ENCODE data around the gene TRIM67. TPM values are rescaled to one million over a fixed set of nuclear protein-coding genes. Genes with fewer than 3 reads are reported as not detected.

Gene TRIM67
- polyA plus RNA-seq, 2 of the 4 experiments (the other 2 are of a cell fraction), result 0.23 to 0.35 TPM

DNA sequence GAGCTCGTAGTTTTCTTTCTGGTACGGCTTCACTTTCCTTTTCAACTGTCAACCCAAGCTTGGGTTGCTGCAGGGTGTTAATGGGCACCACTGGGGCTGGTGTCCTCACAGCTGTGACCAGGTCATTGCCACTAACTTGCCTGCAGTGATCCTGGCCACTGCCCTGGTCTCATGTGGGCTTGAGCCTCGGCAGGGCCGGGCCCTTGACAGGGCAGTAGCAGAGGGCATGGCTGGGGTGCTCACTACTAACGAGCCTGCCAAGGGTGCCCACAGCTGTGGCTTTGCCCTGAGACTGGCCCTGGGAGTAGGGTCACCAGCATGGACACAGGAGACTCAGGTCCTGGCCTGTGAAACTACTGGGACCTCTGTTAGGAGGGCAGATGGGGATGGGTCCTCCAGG, 47.7 kb downstream of the TRIM67 start:
- ChIA-PET POLR2A (no interaction called here), CTCF (interaction anchor here (1.1 to 4.1 kb wide), 13 partner anchors 10 to 568 kb away, joined by 3 to 65 read pairs (median 5); no protein-coding TSS in a partner anchor)
- Histone ChIP-seq H3K4me3 (no peak overlapping the region), H3K27ac (peak overlapping the region; percentile 28 to 46; a peak in 4 of 6 replicates), H3K9me3 (no peaks in the 10 kb centered on the region), H3K4me2 (no peak overlapping the region), H3K4me1 (peaks cover 15% of the 10 kb centered on the region)
- ATAC-seq, result no peak
- TF ChIP-seq FOXS1 (CRISPR knock-in tag; IDR thresholded peaks at IDR 0.05) (no peak), EP300 (IDR thresholded peaks at IDR 0.05) (no peak), PHF8 (IDR thresholded peaks at IDR 0.05; ENCODE audit: borderline replicate concordance, low read depth) (no peak), EHF (CRISPR knock-in tag; IDR thresholded peaks at IDR 0.05) (no peak), CBX2 (IDR thresholded peaks at IDR 0.05; ENCODE audit: borderline replicate concordance, low read depth) (no peak), RFX5 (IDR thresholded peaks at IDR 0.05) (no peak), HOXB5 (CRISPR knock-in tag; IDR thresholded peaks at IDR 0.05) (no peak), MYC (IDR thresholded peaks at IDR 0.05; ENCODE audit: borderline replicate concordance, low read length) (no peak), FOSB (CRISPR knock-in tag; IDR thresholded peaks at IDR 0.05) (no peak), ZFP36 (IDR thresholded peaks at IDR 0.05; ENCODE audit: borderline replicate concordance, partially characterized antibody) (no peak), RCOR1 (IDR thresholded peaks at IDR 0.05; ENCODE audit: low read depth, low read length) (no peak)
- TF ChIP-seq, protein P1, sequence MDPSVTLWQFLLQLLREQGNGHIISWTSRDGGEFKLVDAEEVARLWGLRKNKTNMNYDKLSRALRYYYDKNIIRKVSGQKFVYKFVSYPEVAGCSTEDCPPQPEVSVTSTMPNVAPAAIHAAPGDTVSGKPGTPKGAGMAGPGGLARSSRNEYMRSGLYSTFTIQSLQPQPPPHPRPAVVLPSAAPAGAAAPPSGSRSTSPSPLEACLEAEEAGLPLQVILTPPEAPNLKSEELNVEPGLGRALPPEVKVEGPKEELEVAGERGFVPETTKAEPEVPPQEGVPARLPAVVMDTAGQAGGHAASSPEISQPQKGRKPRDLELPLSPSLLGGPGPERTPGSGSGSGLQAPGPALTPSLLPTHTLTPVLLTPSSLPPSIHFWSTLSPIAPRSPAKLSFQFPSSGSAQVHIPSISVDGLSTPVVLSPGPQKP (IDR thresholded peaks at IDR 0.05; ENCODE audit: low read depth, low read length), result no peak
- TF ChIP-seq, protein P2, sequence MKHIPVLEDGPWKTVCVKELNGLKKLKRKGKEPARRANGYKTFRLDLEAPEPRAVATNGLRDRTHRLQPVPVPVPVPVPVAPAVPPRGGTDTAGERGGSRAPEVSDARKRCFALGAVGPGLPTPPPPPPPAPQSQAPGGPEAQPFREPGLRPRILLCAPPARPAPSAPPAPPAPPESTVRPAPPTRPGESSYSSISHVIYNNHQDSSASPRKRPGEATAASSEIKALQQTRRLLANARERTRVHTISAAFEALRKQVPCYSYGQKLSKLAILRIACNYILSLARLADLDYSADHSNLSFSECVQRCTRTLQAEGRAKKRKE (CRISPR knock-in tag; IDR thresholded peaks at IDR 0.05; ENCODE audit: low read depth), result no peak
- TF ChIP-seq, protein P3, sequence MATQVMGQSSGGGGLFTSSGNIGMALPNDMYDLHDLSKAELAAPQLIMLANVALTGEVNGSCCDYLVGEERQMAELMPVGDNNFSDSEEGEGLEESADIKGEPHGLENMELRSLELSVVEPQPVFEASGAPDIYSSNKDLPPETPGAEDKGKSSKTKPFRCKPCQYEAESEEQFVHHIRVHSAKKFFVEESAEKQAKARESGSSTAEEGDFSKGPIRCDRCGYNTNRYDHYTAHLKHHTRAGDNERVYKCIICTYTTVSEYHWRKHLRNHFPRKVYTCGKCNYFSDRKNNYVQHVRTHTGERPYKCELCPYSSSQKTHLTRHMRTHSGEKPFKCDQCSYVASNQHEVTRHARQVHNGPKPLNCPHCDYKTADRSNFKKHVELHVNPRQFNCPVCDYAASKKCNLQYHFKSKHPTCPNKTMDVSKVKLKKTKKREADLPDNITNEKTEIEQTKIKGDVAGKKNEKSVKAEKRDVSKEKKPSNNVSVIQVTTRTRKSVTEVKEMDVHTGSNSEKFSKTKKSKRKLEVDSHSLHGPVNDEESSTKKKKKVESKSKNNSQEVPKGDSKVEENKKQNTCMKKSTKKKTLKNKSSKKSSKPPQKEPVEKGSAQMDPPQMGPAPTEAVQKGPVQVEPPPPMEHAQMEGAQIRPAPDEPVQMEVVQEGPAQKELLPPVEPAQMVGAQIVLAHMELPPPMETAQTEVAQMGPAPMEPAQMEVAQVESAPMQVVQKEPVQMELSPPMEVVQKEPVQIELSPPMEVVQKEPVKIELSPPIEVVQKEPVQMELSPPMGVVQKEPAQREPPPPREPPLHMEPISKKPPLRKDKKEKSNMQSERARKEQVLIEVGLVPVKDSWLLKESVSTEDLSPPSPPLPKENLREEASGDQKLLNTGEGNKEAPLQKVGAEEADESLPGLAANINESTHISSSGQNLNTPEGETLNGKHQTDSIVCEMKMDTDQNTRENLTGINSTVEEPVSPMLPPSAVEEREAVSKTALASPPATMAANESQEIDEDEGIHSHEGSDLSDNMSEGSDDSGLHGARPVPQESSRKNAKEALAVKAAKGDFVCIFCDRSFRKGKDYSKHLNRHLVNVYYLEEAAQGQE (IDR thresholded peaks at IDR 0.05), result no peak
- no peak for FAIRE-seq
- WGBS (ENCODE audit: missing lambda C conversion rate), result 78% methylated on average over 3 of the region's 5 CpGs
- DNase-seq (ENCODE audit: low read depth in 1 of 2, low spot score in 1 of 2), result no peak

GRCh38 chr1:231210126-231210525, 48.3 kb downstream of the TRIM67 start:
- ATAC-seq, result no peak
- FAIRE-seq, result no peak
- CTCF ChIA-PET, result interaction anchor here (1.1 to 4.1 kb wide), 31 partner anchors 10 to 569 kb away, joined by 3 to 65 read pairs (median 4); partner anchors contain the start of gene TRIM67
- Histone ChIP-seq H3K9me3 (no peaks in the 10 kb centered on the region), H3K4me3 (no peak overlapping the region), H3K4me1 (peaks cover 15% of the 10 kb centered on the region), H3K4me2 (no peak overlapping the region), H3K27ac (peak overlapping the region; percentile 28 to 46; a peak in 5 of 6 replicates)
- POLR2A ChIA-PET, result no interaction called here
- DNase-seq (ENCODE audit: low read depth in 1 of 2, low spot score in 1 of 2), result no peak
- 73% methylated on average over 6 of the region's 6 CpGs for WGBS (ENCODE audit: missing lambda C conversion rate)
- TF ChIP-seq HEYL (CRISPR knock-in tag; IDR thresholded peaks at IDR 0.05) (no peak), POLR2AphosphoS2 (conservative IDR thresholded peaks at IDR 0.05; ENCODE audit: low read length) (no peak), CHD2 (IDR thresholded peaks at IDR 0.05; ENCODE audit: low read length, partially characterized antibody) (no peak), HMGXB4 (CRISPR knock-in tag; IDR thresholded peaks at IDR 0.05; ENCODE audit: borderline replicate concordance) (no peak), KDM1A (IDR thresholded peaks at IDR 0.05; ENCODE audit: low read depth) (no peak), HDAC2 (IDR thresholded peaks at IDR 0.05) (no peak), HOXB5 (CRISPR knock-in tag; IDR thresholded peaks at IDR 0.05) (no peak), JUN (IDR thresholded peaks at IDR 0.05) (no peak), NPAS2 (CRISPR knock-in tag; IDR thresholded peaks at IDR 0.05; ENCODE audit: borderline replicate concordance) (no peak), TFCP2L1 (CRISPR knock-in tag; IDR thresholded peaks at IDR 0.05) (no peak), TP53 (CRISPR knock-in tag; IDR thresholded peaks at IDR 0.05) (no peak), ZFP36 (IDR thresholded peaks at IDR 0.05; ENCODE audit: borderline replicate concordance, partially characterized antibody) (no peak), SMC3 (IDR thresholded peaks at IDR 0.05) (no peak)
- TF ChIP-seq, protein P4, sequence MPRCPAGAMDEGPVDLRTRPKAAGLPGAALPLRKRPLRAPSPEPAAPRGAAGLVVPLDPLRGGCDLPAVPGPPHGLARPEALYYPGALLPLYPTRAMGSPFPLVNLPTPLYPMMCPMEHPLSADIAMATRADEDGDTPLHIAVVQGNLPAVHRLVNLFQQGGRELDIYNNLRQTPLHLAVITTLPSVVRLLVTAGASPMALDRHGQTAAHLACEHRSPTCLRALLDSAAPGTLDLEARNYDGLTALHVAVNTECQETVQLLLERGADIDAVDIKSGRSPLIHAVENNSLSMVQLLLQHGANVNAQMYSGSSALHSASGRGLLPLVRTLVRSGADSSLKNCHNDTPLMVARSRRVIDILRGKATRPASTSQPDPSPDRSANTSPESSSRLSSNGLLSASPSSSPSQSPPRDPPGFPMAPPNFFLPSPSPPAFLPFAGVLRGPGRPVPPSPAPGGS (IDR thresholded peaks at IDR 0.05), result no peak
- TF ChIP-seq, protein P5, sequence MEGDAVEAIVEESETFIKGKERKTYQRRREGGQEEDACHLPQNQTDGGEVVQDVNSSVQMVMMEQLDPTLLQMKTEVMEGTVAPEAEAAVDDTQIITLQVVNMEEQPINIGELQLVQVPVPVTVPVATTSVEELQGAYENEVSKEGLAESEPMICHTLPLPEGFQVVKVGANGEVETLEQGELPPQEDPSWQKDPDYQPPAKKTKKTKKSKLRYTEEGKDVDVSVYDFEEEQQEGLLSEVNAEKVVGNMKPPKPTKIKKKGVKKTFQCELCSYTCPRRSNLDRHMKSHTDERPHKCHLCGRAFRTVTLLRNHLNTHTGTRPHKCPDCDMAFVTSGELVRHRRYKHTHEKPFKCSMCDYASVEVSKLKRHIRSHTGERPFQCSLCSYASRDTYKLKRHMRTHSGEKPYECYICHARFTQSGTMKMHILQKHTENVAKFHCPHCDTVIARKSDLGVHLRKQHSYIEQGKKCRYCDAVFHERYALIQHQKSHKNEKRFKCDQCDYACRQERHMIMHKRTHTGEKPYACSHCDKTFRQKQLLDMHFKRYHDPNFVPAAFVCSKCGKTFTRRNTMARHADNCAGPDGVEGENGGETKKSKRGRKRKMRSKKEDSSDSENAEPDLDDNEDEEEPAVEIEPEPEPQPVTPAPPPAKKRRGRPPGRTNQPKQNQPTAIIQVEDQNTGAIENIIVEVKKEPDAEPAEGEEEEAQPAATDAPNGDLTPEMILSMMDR (IDR thresholded peaks at IDR 0.05), result no peak

Measured in A549 (cell line).